Activated CD4-positive, alpha-beta T cell treated with anti-CD3 and anti-CD28 coated beads, Interleukin-2, Interleukin-4, amounts not matched to agents 100 ng/mL and 50 ng/mL, durations not matched to agents 16 hours and 8 hours (primary cell): Measurements from ENCODE around the gene NSMCE1.
"Not testable (repeated sequence)": the region's sequence is repeated elsewhere in the genome, so short reads cannot be mapped to it uniquely, and the experiment has no call there.

Source experiments
- DNase-seq: peaks from one replicate; pipeline ENCODE4 v3.0.0-alpha.2; 2020; ENCODE audit warnings: low spot score

The NSMCE1 gene

DNA sequence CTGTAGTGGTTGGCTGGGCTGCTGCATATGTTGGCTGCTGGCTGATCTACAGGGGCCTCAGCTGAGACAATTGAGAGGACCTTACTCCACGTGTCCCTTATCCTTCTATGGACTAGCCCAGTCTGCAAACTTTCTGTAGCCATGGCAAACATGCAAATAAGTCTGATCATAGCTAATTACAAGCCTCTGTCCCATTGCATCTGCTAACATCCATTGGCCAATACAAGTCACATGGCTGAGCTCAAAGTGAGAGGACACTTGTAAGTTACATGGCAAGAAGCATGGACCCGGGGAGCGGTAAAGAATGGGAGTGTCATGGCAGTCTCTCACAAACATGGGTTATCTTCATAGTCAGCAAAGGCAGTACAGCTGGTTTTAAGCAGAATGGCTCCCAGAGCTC, 33.6 kb upstream of the NSMCE1 start:
- DNase-seq: no peak

DNA sequence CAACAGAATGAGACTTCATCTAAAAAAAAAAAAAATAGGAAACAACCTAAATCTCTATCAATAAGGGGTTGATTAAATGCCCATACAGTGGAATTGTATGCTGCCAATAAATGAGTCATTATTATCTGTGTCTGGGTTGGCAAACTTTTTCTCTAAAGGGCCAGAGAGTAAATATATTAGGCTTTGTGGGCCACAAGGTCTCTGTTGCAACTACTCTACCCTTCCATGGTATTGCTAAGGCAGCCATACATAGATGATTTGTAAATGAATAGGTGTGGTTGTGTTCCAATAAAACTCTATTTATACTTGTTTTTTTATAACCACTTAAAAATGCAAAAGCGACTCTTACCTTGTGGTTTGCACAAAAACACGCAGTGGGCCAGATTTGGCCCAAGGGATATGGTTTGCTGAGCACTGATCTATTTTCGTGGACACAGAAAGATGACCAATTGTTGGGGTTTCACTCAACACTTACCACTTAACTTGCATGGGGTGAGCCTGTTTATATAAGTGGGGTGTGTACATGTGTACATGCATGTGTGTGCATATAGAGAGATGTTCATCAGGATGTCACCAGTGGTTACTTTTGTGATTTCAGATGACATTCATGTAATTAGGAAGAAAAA, 32.8 kb upstream of the NSMCE1 start:
- no peak for DNase-seq

DNA sequence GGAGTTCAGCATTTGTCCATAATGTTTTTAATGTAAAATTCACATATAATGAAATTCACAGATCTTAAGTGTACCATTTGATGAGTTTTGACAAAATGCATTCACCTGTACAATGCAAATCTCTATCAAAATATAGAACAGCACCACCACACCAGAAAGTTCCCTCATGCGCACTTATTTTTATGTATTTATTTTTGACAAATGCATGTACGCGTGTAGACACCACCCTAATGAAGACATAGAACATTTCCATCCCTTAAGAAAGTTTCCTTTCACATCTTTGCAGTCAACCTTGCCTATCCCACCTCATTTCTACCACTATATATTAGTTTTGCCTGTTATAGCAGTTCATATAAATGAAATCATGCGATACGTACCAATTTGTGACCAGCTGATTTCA, 29.6 kb upstream of the NSMCE1 start:
- DNase-seq: no peak

DNA sequence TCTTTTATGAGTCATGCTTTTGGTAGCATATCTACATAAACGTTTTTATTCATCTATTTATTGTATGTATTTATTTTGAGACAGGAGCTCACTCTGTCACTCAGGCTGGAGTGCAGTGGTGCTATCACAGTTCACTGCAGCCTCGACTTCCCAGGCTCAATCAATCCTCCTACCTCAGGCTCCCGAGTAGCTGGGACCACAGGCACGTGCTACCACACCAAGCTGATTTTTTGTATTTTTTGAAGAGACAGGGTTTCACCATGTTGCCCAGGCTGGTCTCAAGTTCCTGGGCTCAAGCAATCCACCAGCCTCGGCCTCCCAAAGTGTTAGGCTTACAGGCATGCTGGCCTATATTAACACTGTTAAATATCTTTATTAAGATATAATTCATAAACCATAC, 24.8 kb upstream of the NSMCE1 start:
- DNase-seq: no peak

DNA sequence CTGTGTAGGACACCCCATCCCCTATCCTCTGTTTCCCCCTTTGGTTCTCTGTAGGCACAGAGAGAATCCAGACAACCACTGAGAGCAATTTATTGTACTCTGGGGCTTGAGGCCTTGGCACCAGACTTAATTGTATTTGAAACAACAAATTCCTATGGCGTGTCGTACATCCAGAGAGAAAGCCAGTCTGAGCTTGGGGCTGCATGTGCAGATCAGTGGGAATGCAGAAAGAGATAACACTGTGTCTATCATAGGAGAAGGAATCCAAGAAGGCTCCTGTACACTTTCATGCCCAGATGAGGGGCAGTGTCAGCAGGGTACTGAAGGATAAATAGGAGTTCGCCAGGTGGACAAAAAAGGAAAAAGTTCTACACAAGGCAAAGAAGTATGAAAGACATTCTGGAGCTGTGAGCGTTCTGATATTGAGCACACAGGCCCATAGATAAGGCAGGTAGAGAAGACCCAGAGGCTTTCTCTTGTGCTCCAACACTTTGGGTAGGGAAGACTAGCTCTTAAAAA, 23.2 kb upstream of the NSMCE1 start:
- no peak for DNase-seq

DNA sequence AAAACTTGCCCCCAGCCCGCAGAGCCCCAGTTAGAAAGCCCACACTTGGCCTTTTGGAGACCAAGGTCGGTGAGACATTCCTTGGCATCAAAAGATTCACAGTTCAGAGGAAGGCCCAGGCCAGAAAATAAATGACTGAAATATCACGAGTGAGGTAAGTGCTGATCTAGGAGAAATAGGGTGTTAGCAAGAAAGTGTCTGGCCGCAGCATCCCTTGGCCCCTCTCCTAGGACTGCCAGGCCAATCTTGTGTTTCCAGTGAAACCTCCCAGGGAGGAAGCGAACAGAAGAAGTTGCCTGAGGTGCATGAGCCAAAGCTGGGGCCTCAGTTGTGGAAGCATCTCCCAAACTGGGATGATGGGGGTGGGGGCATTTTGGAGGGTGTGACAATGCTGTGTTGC, 22.5 kb upstream of the NSMCE1 start:
- DNase-seq: no peak

DNA sequence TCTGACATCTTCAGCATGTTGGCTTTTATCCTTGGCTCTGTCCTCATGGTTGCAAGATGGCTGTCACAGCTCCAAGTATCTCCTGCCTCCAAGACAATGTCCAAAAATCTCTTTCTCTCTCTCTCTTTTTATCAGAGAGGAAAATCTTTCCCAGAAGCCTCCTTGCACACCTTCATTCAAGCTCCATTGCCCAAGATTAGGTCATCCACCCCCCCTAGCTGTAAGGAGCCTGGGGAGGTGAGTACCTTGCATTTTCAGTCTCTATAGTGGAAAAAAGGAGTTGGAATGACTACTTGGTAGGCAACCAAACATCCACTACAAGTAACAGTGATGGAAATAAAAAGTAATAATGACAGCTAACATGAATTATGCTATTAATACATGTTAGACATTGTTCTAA, 22.0 kb upstream of the NSMCE1 start:
- no peak for DNase-seq

DNA sequence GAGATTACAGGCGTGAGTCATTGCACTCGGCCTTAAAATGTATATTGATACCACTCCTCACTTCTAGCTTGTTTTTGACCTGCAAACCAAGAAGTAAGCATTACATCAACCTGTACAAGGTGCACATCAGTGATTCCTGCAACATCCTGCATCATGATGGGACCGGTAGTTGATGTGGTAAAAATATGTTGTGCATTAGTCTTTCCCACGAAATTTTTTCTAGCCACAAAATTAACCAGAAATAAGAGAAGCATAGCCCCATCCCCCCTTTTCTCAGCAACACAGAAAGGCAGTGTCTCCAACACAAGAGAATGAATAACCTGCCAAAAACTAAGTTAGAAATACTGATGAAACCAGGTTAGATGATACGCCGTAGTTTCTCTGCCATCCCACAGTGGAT, 21.1 kb upstream of the NSMCE1 start:
- no peak for DNase-seq

DNA sequence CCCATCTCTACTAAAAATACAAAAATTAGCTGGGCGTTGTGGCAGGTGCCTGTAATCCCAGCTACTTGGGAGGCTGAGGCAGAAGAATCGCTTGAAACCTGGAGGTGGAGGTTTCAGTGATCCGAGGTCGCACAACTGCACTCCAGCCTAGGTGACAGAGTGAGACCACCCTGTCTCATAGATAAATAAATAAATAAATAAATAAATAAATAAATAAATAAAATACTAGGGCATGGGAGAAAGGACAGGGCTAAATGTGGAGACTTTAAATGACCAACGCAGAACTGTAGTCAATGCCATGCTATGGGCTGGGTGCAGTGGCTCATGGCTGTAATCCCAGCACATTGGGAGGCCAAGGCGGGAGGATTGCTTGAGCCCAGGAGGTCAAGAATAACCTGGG, 19.7 kb upstream of the NSMCE1 start:
- not testable (repeated sequence) for DNase-seq

DNA sequence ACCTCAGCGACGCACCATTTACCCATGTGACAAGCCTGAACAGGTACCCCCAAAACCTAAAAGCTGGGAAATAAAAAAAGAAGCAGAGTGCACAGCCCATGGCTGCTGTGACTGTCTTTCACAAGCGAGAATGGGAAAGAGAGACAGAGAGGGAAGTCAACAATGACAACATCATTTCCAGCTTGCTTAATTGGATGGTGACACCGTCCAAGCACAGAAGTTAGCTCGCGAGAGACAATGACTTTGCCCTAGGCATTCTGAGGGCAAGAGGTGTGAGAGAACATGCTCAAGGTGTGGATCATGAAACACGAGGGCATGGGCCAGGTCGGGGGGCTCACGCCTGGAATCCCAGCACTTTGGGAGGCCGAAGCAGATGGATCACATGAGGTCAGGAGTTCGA, 19.3 kb upstream of the NSMCE1 start:
- no peak for DNase-seq

DNA sequence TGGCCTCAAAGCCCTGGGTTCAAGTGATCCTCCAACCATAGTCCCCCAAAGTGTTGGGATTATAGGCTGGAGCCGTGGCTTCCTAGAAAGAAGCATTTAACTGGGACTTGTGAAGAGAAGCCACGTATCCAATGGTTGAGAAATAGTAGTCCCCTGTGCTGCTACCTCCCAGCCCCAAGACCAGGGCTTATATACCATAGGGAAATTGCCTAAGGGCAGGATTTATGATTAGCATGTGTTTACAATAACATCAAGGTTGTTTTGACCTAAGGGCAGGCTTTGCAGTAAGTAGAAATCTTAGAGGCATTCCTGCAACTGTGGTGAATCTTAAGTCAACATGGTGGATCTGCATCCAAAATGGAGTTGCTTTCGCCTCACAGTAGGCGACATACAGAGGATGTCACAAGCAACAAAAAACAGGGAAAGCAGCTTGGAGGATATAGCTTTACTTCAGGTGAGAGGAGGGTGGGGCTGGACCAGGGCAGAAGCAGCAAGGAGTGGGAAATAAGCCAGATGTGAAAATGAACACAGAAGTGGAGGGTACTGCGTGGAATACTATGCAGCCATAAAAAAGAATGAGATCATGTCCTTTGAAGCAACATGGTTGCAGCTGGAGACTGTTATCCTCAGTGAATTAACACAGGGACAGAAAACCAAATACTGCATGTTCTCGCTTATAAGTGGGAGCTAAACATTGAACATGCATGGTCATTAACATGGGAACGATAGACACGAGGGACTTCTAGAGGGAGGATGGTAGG, 18.7 kb upstream of the NSMCE1 start:
- DNase-seq: no peak

DNA sequence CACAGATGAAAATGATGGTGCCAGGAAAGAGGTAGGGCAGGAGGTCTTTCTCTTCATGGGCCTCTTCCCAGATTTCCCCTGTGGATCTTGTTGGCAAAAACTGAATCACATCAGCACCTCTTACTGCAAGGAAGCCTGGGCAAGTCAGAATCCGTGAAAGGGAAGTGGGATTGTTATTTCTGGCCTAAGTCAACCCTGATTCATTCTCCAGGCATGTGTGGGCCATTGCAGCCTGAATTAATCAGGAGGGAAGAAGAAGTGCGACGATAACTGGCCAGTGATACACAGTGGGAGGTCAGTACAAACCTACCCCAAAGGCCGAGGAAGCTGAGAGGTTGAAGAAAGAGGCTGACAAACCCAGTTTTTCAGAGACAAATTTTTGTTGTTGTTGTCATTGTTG, 17.9 kb upstream of the NSMCE1 start:
- no peak for DNase-seq

DNA sequence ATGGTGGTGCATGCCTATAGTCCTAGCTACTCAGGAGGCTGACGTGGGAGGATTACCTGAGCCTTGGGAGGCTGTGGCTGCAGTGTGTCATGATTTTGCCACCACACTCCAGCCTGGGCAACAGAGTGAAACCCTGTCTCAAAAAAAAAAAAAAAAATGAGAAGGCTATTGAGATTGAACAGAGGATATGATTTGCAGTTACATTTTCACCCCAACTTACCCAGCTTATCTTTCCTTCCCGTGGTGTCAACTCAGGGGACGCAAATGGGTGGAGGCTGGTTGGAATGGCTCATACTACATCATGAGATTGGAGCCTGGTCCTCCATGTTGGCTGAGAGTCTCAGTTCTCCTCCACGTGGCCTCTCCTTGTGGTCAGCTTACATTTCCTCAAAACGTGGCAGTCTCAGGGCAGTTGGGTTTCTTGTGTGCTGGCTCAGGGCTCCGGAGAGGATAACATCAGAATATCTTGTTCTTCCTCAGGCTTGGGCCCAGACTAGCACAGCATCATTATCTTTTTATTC, 17.2 kb upstream of the NSMCE1 start:
- no peak for DNase-seq

DNA sequence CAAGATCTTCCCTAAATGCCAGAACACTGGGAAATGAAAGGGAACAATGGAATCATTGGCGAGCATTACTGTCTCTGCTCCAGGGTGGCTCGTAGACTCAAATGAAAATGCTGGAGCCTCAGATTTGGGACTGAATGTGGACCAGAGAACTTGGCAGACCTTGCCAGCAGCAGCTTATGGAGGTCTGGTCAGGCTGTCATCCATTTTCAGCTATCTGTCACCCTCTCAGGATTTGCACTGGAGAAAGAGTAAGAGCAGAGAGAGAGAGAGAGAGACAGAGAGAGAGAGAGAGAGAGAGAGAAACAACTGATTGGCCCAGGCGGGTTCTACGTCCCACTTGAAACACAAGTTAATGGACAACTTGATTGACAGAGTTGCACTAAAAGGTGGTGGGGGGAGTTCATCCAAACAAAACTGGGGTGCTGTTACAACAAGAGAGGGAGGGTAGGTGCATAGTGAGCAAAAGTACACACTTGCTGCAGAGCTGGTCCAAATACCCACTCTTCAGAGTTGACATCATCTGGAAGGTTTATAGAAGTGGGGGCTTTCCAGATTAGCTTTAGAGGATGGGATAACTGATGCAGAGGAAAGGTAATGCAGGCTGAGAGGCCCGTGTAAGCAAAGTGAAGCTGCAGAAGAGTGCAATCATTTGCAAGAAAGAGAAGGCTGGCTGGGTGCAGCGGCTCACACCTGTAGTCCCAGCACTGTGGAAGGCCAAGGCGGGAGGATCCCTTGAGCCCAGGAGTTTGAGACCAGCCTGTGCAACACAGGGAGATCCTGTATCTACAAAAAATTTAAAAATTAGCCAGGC, 16.5 kb upstream of the NSMCE1 start:
- DNase-seq: no peak

DNA sequence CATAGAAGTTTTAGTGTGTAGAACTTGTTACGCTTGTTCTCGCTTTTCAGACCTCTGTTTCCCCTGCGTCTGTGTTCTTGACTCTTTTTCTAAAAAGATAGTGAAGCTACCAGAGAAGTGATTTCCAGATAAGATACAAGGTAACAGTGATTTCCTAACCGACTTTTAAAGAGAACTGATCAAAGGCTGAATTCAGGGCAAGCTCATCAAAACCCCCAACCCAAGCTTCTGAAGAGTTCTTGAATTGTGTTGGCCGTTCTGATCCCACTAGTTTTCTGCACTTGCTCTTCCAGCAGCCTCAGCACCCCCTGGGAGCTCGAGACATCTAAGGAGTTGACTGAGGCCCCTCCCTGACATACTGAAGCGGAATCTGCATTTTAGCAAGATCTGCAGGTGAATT, 12.7 kb upstream of the NSMCE1 start:
- DNase-seq: no peak

DNA sequence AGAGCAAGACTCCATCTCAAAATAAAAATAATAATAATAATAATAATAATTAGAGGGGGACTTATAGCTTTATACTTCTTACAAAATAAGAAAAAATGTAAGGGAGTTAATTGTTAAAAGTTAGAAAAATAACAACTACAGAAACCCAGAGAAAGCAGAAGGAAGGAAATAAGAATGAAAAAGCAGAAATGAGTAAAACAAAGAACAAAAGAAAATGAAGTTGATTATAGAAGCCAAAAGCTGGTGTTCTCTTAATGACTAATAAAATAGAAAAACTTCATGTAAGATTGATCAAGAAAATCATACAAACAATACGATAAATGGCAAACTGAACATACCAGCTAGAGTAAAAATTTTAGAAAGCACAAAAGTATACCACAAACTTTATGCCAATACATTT, 6.8 kb upstream of the NSMCE1 start:
- no peak for DNase-seq

DNA sequence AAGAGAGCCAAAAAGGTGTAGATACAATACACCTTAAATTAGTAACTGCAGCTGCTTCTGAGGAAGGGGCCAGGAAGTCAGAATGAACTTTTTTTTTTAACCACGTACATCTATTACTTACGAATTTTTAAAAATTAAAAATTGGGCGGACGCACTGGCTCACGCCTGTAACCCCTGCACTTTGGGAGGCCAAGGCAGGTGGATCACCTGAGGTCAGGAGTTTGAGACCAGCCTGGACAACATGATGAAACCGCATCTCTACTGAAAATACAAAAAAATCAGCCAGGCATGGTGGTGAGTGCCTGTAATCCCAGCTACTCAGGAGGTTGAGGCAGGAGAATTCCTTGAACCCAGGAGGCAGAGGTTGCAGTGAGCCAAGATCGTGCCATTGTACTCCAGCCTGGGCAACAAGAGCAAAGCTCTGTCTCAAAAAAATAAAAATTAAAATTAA, 5.9 kb upstream of the NSMCE1 start:
- DNase-seq: not testable (repeated sequence)

DNA sequence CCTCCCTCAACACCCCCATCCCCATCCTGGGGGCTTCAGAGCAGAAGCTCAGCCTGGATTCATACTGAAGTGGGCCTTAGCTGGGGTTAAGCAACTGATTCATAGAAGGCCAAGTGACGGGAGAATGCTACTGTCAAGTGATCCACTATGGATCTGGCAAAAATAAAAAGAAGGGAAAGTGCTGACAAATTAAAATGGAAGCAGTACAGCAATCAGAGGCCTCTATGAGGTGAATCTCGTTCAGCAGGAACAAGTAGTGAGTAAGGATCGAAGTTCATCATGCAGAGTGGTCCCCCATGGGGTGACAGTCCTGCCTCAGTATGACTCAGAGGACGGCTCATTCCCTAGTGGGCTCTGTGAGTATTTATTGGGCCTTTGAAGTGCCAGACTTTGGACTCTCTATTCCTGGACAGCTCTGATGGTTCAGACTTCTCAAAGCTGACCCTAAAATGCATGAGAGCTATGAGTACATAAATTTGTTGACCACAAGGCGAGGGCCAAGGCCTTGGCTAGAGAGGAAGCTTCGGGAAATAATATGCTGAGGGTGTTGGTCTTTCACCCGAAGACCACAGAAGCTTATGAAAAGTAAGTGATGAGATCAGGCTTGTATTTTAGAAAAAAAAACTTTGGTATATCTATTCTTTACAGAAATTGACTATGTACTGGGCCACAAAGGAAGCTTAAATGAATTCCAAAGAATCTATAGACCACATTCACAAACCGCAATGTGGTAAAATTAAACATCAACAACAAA, 5.3 kb upstream of the NSMCE1 start:
- DNase-seq: peak; percentile 65

DNA sequence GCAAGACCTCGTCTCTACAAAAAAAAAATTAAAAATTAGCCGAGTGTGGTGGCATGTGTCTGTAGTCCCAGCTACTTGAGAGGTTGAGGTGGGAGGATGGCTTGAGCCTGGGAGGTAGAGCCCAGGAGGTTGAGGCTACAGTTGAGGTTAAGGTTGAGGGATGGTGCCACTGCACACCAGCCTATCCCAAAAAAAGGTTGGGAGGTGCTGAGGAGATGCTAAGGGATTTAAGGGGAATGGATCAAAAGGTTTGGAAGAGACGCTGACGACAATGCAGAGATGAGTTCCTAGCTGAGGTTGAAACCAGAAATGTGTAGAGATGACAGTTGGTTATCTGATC, 4.7 kb upstream of the NSMCE1 start:
- DNase-seq: no peak

DNA sequence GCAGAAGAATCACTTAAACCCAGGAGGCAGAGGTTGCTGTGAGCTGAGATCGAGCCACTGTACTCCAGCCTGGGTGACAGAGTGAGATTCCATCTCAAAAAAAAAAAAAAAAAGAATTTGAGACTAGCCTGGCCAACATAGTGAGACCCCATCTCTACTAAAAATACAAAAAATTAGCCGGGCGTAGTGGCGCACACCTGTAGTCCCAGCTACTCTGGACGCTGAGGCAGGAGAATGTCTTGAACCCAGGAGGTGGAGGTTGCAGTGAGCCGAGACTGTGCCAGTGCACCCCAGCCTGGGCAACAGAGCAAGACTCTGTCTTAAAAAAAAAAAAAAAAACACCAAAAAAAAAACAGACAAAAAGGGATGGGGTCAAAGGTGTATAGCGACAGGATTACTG, 4.1 kb upstream of the NSMCE1 start:
- DNase-seq: not testable (repeated sequence)

DNA sequence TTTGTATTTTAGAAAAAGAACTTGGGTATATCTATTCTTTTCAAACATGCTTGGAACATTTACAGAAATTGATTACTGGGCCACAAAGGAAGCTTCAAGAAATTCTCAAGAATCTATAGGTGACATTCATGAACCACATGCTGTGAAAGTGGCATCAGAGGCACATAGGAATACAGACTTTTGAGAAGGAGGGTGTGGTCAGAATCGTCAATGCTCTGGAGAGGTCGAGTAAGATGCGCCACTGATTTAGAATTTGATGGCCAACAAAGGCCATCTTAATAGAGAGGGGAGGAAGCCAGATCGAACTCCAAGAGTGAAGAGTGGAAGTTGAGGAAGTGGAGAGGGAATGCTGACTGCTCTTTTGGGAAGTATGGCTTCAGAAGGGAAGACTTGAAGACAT, 3.5 kb upstream of the NSMCE1 start:
- no peak for DNase-seq

DNA sequence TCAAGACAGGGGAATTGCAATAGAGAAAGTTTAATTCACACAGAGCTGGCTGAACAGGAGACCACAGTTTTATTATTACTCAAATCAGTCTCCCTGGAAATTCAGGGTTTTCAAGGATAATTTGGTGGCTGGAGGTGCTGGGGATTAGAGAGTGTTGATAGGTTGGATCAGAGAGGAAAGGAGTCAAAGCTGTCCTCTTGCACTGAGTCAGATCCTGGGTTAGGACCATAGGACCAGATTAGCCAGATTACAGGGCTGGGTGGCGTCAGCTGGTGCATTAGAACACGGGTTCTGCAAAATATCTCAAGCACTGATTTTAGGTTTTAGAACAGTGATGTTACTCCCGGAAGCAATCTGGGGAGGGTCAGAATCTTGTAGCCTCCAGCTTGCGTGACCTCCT, 1.8 kb upstream of the NSMCE1 start:
- peak; percentile 57 for DNase-seq
